HG03064 (cell line): Measurements from ENCODE around the gene ABHD12.

Source experiments
- ATAC-seq: cut with Tn5 transposase; IDR thresholded peaks from one replicate; pipeline ENCODE4 v1.9.1; 2021; ENCODE audit warnings: low read depth; ENCODE audit not compliant: unreplicated experiment

Gene ABHD12

GRCh38 chr20:25382704-25383370, 7.8 kb downstream of the ABHD12 start:
- no peak for ATAC-seq

DNA sequence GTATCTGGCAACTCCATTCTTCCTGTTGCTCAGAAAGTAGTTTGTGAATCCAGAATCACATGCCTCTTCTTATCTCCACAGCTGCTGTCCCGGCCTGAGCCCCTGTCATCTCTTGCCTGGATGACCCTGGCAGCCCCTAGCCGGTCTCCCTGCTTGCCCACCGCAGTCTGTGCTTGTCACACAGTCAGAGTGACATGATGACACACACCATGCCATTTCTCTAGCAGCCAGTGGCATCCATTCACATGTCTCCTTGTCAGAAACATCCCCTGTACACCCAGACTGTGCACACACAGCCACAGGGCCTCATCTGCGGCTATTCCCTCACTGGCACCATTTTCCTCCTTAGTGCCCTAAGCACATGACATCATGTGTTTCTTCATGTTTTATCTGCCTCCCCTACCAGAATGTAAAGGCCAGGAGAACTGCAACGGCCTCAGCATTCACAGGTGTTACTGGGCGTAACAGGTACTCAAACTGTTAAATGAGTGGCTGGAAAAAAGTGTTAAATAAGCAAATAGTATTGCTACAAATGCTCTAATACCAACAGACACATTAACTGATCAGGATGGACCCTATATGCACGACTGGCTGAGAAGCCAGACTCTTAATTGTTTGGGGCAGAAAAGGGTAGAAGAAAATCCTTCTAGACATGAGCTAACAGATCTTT, 9.6 kb downstream of the ABHD12 start:
- no peak for ATAC-seq

DNA sequence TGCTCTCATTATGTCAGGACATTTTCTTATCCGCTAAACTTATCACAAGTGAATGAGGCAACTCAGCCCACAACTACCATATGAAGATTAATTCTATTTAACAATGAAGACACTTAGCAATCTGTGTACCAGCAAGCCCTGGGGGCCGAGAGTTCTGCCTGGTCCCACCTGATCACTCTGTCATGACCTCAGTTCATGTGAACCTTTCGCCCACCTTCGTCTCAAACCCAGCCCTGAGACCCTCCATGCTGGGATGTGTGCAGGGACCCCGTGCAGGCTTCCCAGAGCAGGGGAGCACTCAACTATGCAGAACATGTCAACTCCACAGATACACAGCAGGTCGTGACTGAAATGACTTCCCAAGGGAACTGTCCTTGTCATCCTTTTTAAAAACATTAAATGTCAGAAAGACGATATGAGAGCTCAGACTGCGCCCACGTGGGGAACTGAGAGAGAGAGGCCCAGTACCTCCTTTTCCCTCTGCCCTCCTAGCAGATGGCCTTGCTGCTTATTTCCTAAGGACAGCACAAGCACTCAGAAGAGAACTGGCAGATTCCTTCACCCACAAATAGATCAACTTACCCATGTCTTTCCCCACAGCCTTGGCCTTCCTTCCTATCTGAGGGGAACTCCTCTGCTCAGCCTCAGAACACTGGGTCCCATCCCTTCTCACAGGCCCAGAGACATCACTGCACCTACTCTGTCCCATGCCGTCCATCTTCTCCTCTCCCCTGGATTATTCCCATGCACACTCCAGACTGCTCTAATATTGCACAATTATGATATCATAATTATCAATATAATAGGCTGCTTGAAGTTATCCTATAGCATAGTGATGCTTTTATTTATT, 11.5 kb downstream of the ABHD12 start:
- ATAC-seq, result no peak

GRCh38 chr20:25378189-25378883, 12.3 kb downstream of the ABHD12 start:
- no peak for ATAC-seq

DNA sequence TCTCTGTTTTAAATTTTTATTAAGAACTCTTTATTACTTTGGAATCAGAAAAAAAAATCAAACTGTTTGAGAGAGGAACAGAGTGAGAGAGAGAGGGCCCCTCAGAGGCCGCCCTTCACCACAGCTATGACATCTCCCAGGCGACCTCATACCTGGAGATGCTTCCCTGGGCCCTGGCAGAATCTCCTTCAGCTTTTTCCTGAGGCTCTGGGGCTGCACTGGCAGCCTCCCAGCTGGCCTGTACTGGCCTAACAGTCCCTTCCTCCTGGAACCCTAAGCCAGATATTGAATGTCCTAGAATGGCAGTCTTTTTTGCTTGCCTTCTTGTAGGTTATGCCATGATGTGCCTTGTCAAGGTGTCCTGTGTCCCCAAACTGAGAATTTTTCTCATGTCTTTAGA, 13.7 kb downstream of the ABHD12 start:
- ATAC-seq, result no peak

DNA sequence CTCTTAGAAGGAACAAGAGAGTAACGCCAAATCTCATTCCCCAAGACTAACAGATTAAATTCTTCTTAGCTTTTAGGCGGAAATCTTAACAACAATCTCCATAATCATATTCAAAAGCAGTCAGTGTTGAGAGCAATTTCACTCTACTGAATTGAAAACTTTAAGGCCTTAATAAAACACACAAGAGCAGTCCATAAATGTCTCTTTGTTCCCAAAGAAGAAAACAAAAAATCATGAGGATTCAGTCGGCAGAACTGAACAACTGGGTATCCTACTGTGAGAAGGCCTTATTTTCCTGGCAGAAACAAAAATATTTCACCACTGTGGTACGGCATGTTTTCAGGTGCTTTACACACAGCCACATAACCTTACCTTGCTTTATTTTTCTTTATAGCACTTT, 14.4 kb downstream of the ABHD12 start:
- ATAC-seq, result no peak

- no peak for ATAC-seq
Measured at GRCh38 chr20:25374842-25375241, 15.8 kb downstream of the ABHD12 start.

GRCh38 chr20:25372584-25373336, 17.9 kb downstream of the ABHD12 start:
- ATAC-seq, result no peak

DNA sequence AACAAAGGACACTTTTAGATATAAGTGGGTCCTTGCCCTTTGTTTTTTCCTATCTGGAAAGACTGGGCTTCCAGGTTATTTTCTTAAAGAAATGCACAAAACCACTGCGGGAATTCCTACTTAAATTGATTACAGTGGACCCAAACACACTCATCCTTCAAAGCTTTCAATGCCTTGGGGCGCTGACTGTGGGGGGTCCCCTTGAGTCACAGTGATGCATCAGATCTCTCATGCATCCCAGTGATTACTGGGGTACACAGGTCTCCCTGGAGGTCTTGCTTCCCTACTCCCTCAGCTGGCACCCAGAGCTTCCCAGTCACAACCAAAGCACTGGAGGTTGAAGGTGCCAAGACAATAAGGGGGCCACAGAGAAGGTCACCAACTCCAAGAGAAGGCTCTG, 20.7 kb downstream of the ABHD12 start:
- no peak for ATAC-seq

DNA sequence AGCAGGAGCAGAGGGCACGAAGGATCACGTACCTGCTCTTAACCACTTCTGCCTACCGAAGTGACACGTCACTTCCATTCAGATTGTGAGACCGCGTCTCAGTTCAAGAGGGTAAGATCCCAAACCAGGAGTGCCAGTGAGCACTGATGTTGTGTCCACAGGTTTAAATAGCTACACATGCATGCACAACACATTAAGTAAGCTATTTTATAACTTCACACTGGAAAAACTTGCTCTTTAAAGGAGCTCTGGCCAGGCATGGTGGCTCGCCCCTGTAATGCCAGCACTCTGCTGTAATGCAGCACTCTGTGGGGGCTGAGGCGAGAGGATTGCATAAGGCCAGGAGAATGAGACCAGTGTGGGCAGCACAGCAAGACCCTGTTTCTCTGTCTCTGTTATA, 21.1 kb downstream of the ABHD12 start:
- no peak for ATAC-seq

DNA sequence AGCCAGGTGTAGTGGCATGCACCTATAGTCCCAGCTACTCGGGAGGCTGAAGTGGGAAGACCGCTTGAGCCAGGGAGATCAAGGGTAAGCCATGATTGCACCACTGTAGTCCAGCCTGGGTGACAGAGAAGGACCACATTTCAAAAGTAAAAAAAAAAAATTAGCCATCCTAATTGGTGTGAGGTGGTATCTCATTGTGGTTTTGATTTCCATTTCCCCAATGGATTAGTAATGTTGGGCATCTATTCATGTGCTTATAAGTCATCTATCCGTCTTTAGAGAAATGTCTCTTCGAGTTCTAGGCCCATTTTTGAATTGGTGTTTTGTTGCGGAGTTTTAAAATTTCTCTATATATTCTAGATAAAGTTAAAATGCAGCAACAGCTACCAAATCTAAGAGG, 21.7 kb downstream of the ABHD12 start:
- no peak for ATAC-seq

DNA sequence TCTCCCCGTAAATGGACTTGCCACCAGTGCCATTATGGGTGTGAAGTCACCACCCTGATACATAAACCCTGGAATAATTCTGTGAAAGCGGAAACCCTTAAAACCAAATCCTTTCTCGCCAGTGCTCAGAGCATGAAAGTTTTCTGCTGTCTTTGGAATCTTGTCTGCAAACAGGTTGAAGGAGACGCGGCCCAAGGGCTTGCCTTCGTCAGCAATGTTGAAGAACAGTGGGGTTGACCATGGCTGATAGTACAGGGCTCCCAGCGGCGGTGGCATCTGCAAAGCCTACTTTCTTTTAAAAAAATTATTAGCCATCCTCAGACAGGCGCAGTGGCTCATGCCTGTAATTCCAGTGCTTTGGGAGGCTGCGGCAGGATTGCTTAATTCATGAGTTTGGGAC, 22.1 kb downstream of the ABHD12 start:
- ATAC-seq, result no peak

GRCh38 chr20:25364879-25365699, 25.5 kb downstream of the ABHD12 start:
- ATAC-seq, result no peak

DNA sequence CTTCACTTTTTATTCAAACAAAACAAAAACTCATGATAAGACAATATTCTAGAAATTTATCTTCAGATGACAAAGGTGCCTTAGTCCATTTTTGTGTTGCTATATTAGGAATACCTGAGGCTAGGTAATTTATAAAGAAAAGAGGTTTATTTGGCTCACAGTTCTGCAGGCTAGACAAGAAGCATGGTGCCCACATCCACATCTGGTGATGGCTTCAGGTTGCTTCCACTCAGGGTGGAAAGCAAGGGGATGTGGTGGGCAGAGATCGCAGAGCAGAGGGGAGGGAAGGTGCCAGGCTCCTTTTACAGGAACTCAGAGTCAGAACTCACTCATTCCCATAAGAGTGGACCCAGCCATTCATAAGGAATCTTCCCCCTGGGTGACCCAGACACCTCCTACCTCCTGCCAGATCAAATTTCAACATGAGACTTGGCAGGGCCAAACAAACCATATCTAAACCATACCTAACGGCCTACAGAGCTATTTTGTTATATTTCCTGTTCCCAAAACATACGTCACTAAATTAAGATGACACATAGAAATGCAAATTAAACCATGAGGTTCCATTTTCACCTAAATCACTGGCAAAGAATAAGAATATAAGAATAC, 26.4 kb downstream of the ABHD12 start:
- ATAC-seq, result no peak

DNA sequence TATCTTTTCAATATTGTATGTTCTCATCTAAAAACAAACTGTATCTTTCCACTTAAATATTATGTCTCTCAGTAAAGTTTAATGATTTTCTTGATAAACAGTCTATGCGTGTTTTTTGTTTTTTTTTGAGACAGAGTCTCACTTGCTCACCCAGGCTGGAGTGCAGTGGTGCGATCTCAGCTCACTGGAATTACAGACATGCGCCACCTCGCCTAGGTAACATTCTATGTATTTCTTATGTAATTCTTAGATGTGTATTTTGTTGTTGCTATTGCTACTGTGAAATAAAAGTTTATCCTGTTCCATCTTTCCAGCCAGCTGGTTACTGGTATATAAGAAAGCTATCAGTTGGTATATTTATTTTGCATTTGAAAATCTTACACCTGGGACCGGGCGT, 29.4 kb downstream of the ABHD12 start:
- no peak for ATAC-seq

DNA sequence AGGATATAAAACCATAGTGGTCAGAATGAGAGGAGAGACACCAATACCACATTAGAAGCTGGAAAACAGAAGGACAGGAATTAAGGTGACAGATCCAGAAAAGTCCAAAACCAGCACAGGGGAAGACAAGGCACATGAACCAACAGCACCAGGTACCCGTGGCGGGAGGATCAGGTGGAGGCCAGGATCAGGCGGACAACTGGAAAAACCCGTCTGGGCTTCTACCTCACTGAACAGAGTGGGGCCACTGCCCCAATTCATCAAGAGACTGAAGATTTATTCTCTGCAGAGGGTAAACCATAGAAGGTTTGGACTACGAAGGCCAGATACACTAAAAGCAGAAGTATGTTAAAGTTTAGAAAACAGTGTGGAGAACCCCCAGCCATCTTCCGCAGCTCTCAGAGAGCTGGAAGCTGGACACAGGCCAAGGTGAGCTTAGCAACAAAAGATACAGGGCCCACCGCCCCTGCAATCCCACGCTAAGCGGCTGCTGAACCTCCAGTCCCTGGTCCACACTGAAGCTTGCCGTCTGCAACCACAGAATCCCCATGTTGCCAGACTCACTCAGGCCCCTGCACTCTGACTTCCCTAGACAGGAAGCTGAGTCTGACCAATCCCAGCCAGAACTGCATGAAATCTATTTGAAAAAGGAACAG, 29.9 kb downstream of the ABHD12 start:
- no peak for ATAC-seq

DNA sequence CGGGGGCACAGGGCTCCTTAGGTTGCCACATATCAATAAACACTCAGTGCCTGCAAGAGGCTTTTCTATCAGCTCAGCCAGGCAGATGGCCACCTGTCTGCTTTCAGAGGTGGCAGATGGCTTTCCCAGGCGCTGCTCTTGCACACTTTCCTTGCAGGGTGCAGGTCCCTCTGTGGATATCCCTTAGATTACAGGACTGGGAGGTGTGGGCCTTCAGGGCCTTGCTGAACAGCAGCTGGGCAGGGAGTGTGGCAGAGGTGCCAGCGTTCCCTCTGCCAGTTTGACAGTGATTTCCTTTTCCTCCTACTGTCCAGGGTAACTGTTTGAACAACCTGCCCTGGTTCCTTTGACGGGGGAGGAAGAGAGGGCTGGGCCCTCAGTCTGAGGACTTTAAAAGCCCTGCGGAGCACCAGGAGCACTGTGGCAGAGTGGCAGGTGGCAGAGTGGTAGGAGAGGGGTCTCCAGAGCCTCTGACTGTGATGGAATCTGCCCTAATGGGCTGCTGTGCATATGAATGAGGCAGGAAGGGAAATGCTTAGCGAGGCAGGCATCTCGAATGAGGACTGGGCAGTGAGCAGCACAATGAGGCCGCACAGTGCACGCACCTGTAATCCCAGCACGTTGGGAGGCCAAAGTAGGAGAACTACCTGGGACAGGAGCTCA, 34.2 kb downstream of the ABHD12 start:
- ATAC-seq, result no peak

DNA sequence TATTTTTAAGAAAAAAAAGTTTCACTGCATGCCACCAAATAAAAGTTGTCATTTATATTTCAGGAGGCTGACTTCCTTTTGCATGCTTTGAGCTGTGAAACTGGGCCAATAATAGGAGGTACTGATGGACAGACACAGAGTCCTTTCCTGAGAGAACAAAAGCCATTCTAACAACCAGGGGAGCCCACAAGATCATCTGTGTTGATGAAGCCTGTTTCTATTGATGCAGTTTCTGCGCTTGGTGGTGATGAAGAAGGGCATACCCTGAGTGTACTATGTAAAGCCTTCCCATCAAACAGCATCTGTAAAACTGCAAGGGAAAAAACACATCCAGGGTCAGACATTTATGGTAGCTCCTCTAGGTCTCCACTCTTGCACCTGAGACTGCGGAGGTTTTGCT, 34.8 kb downstream of the ABHD12 start:
- ATAC-seq, result no peak
